GM12872 (cell line): ENCODE results near the gene SLC16A1.

Experiments used
- CTCF ChIP-seq: IDR thresholded peaks from 3 replicates; pipeline ENCODE4 v1.5.1; 2011; ENCODE audit warnings: low read depth, mild to moderate bottlenecking, low read length, moderate library complexity; ENCODE audit not compliant: insufficient read depth

Gene SLC16A1

GRCh38 chr1:112894561-112895011, 61.4 kb downstream of the SLC16A1 start:
- no peak for TF ChIP-seq CTCF

GRCh38 chr1:112894010-112894292, 62.0 kb downstream of the SLC16A1 start:
- no peak for TF ChIP-seq CTCF

GRCh38 chr1:112893288-112894009, 62.5 kb downstream of the SLC16A1 start:
- no peak for TF ChIP-seq CTCF

GRCh38 chr1:112889052-112889768, 66.8 kb downstream of the SLC16A1 start:
- no peak for TF ChIP-seq CTCF

- no peak for TF ChIP-seq CTCF
These were observed 67.4 kb downstream of the SLC16A1 start for GRCh38 chr1:112888630-112889029.

- TF ChIP-seq CTCF = no peak
These were observed 68.3 kb downstream of the SLC16A1 start for GRCh38 chr1:112887599-112888283.

- TF ChIP-seq CTCF = no peak
These were observed 73.7 kb downstream of the SLC16A1 start for GRCh38 chr1:112882271-112882744.
